Fibroblast of pulmonary artery (primary cell): ENCODE results near the gene CNTN4.

Experiments
- DNase-seq: peaks from one replicate; pipeline ENCODE4 v3.0.0-alpha.2; 2010; ENCODE audit warnings: low read depth
- H3K4me3 ChIP-seq: replicated peaks from 2 replicates; pipeline ENCODE4 v1.5.1; 2011; ENCODE audit warnings: low read depth, mild to moderate bottlenecking, control low read depth, low read length, moderate library complexity
- CTCF ChIP-seq: IDR thresholded peaks from 2 replicates; pipeline ENCODE4 v1.5.1; 2011; ENCODE audit warnings: mild to moderate bottlenecking, control low read depth, low read length, inconsistent platforms; ENCODE audit errors: missing control alignments

CNTN4 gene

GRCh38 chr3:2934541-2934940 is 835.9 kb downstream of the CNTN4 start:
- no peak overlapping the region for H3K4me3 ChIP-seq
- TF ChIP-seq CTCF: no peak
- no peak for DNase-seq

GRCh38 chr3:2937055-2937454 is 838.4 kb downstream of the CNTN4 start:
- H3K4me3 ChIP-seq: no peak overlapping the region
- no peak for DNase-seq
- TF ChIP-seq CTCF: no peak

GRCh38 chr3:2937592-2937991 is 838.9 kb downstream of the CNTN4 start:
- TF ChIP-seq CTCF: no peak
- no peak for DNase-seq
- no peak overlapping the region for H3K4me3 ChIP-seq

GRCh38 chr3:2938711-2939110 is 840.0 kb downstream of the CNTN4 start:
- no peak for DNase-seq
- no peak for TF ChIP-seq CTCF

GRCh38 chr3:2940062-2940461 is 841.4 kb downstream of the CNTN4 start:
- no peak overlapping the region for H3K4me3 ChIP-seq
- no peak for DNase-seq
- no peak for TF ChIP-seq CTCF

More at GRCh38 chr3:2938711-2939110, 840.0 kb downstream of the CNTN4 start:
- H3K4me3 ChIP-seq: no peak overlapping the region

GRCh38 chr3:2944628-2945027 is 846.0 kb downstream of the CNTN4 start:
- TF ChIP-seq CTCF: no peak
- H3K4me3 ChIP-seq: no peak overlapping the region
- no peak for DNase-seq

- TF ChIP-seq CTCF: no peak
- H3K4me3 ChIP-seq: no peak overlapping the region
- DNase-seq: no peak
These were observed 846.5 kb downstream of the CNTN4 start for GRCh38 chr3:2945121-2945520.
